Measurements from ENCODE around the gene ARPP19. TPM values are rescaled to one million over a fixed set of nuclear protein-coding genes. Genes with fewer than 3 reads are reported as not detected.

Gene ARPP19
- total RNA-seq, 1 experiment from 2014 or later: 43.1 TPM

GRCh38 chr15:52499506-52499905 is 69.3 kb downstream of the ARPP19 start:
- no peaks in the 10 kb centered on the region for H3K9me3 ChIP-seq
- no peaks in the 10 kb centered on the region for H3K27me3 ChIP-seq
- no peak for DNase-seq
- H3K4me3 ChIP-seq: no peak overlapping the region
- H3K36me3 ChIP-seq: no peaks in the 10 kb centered on the region

DNA sequence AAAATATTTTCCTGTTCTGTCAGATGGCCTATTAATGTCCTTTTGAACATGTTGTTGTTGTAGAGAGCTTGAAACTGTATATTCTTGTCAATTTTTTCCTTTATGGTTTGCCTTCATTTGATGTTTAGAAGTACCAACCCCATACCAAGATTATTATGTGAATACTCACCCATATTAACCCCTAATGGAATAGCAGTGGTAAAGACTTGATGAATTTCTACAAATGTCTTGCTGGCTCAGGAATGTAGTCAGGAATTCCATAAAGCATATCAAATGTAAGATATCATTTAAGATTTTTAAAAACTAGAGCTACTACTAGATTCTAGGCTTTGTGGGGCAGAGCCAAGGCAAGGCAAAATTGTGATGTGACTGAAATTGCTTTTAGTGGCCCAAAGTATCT is 70.1 kb downstream of the ARPP19 start:
- Histone ChIP-seq H3K9me3 (no peaks in the 10 kb centered on the region), H3K27me3 (no peaks in the 10 kb centered on the region), H3K36me3 (no peaks in the 10 kb centered on the region), H3K4me3 (no peak overlapping the region)
- no peak for DNase-seq

Other genes with a start within 250 kb of the ARPP19 start
- 8.4 and 14.5 TPM in 2 replicates for gene MYO5A, start 40.1 kb downstream of the ARPP19 start, total RNA-seq (2014; rRNA removed; shearing (Covaris generic); ENCODE audit: low replicate concordance)
- gene ATOSA, start 110.4 kb upstream of the ARPP19 start, total RNA-seq (2014; rRNA removed; shearing (Covaris generic); ENCODE audit: low replicate concordance): 3.0 and 5.6 TPM in 2 replicates
- not detected in 2 replicates for gene ONECUT1, start 221.3 kb upstream of the ARPP19 start, total RNA-seq (2014; rRNA removed; shearing (Covaris generic); ENCODE audit: low replicate concordance)